Measurements from ENCODE around the gene GTPBP3. TPM values are rescaled to one million over a fixed set of nuclear protein-coding genes. Genes with fewer than 3 reads are reported as not detected.

Gene GTPBP3
- total and polyA plus RNA-seq, 2 experiments from 2014 or later = 25.4 to 67.8 TPM

GRCh38 chr19:17325881-17326594 lies 11.3 kb upstream of the GTPBP3 start:
- no peaks in the 10 kb centered on the region for H3K9me2 ChIP-seq (ENCODE audit: insufficient read depth)
- no peaks in the 10 kb centered on the region; the same call in 1 of the 2 replicates for H4K20me1 ChIP-seq (replicated peaks; ENCODE audit: insufficient read depth)
- no peaks in the 10 kb centered on the region for H3K36me3 ChIP-seq (ENCODE audit: insufficient read depth)
- H2AFZ ChIP-seq = no peak overlapping the region
- ATAC-seq (no peak), DNase-seq (ENCODE audit: low spot score) (no peak)
- Mint-ChIP-seq H3K36me3 (ENCODE audit: low read depth) (peaks cover 20% of the 10 kb centered on the region), H3K4me1 (peaks cover 28% of the 10 kb centered on the region), H3K4me3 (peak overlapping the region; percentile 90; the same call in 2 of the 3 replicates), H3K27me3 (ENCODE audit: insufficient read depth, low read depth, poor library complexity) (peaks cover 13% of the 10 kb centered on the region), H3K9me3 (no peaks in the 10 kb centered on the region; the same call in 2 of the 3 replicates), H3K27ac (no peak overlapping the region; the same call in 1 of the 2 replicates)
- H3F3A ChIP-seq (replicated peaks; ENCODE audit: low read depth) = peaks cover 33% of the 10 kb centered on the region
- no peaks in the 10 kb centered on the region for H3K79me2 ChIP-seq (replicated peaks; ENCODE audit: insufficient read depth)
- no peak overlapping the region for H3K4me3 ChIP-seq
- TF ChIP-seq STAT1 (IDR thresholded peaks at IDR 0.05; ENCODE audit: unreplicated experiment) = no peak
- no peak for TF ChIP-seq ETS1 (IDR thresholded peaks at IDR 0.05)
- no peak overlapping the region for H3K4me2 ChIP-seq
- H3K27ac ChIP-seq (ENCODE audit: low read depth) = 0 out of 2 replicates have a peak overlapping the region, but pooled peaks have one; percentile 37
- peaks cover 25% of the 10 kb centered on the region for H3K4me1 ChIP-seq (ENCODE audit: insufficient read depth)
- peaks cover 9% of the 10 kb centered on the region; the same call in 1 of the 2 replicates for H3K27me3 ChIP-seq (ENCODE audit: insufficient read depth)

- Histone ChIP-seq H3K9me2 (ENCODE audit: insufficient read depth) (no peaks in the 10 kb centered on the region), H3K79me2 (replicated peaks; ENCODE audit: insufficient read depth) (no peaks in the 10 kb centered on the region), H3K27ac (ENCODE audit: low read depth) (no peak overlapping the region), H3K4me3 (peak overlapping the region; percentile 90; the same call in 1 of the 2 replicates), H2AFZ (no peak overlapping the region), H3K4me1 (ENCODE audit: insufficient read depth) (peaks cover 25% of the 10 kb centered on the region), H3K4me2 (peak overlapping the region; percentile 93; the same call in 1 of the 2 replicates), H3F3A (replicated peaks; ENCODE audit: low read depth) (peaks cover 33% of the 10 kb centered on the region), H4K20me1 (replicated peaks; ENCODE audit: insufficient read depth) (no peaks in the 10 kb centered on the region; the same call in 1 of the 2 replicates), H3K27me3 (ENCODE audit: insufficient read depth) (peaks cover 9% of the 10 kb centered on the region; the same call in 1 of the 2 replicates), H3K36me3 (ENCODE audit: insufficient read depth) (no peaks in the 10 kb centered on the region)
- H3K27me3 Mint-ChIP-seq (ENCODE audit: insufficient read depth, low read depth, poor library complexity) = peaks cover 17% of the 10 kb centered on the region
- peaks cover 28% of the 10 kb centered on the region for H3K4me1 Mint-ChIP-seq
- H3K36me3 Mint-ChIP-seq (ENCODE audit: low read depth) = peaks cover 20% of the 10 kb centered on the region
- no peaks in the 10 kb centered on the region; the same call in 2 of the 3 replicates for H3K9me3 Mint-ChIP-seq
- DNase-seq (ENCODE audit: low spot score) (peak; percentile 66), ATAC-seq (no peak)
- H3K27ac Mint-ChIP-seq = no peak overlapping the region
- H3K4me3 Mint-ChIP-seq = peak overlapping the region; percentile 90
- TF ChIP-seq ZNF462 (CRISPR knock-in tag; IDR thresholded peaks at IDR 0.05) (no peak), NANOG (IDR thresholded peaks at IDR 0.05; ENCODE audit: borderline replicate concordance) (no peak)
Measured at GRCh38 chr19:17326595-17326966, 10.8 kb upstream of the GTPBP3 start.
